Activated CD4-positive, alpha-beta memory T cell treated with anti-CD3 and anti-CD28 coated beads, Interleukin-2, amount 10 ng/mL, durations not matched to agents 7 days and 5 days (primary cell): ENCODE results near the gene ELFN1. TPM values are rescaled to one million over a fixed set of nuclear protein-coding genes. Genes with fewer than 3 reads are reported as not detected.

Source experiments
- CTCF ChIA-PET: fragments of 350-600 bp; sonication (Branson Sonifier 250); formaldehyde crosslinking; loops from one replicate; lab custom pipeline; 2021; ENCODE audit warnings: antibody characterized with exemption, inconsistent platforms; lab: Charles Lee
- POLR2A ChIA-PET: fragments of 350-600 bp; sonication (Branson Sonifier 250); formaldehyde crosslinking; loops from one replicate; lab custom pipeline; 2021; ENCODE audit warnings: antibody characterized with exemption; lab: Charles Lee
- DNase-seq: peaks from one replicate; pipeline ENCODE4 v3.0.0-alpha.2; 2020
- H3K27ac Mint-ChIP-seq: one replicate; pipeline ENCODE4 v1.8.0; 2021; ENCODE audit warnings: mild to moderate bottlenecking, mixed read lengths
- H3K27me3 Mint-ChIP-seq: one replicate; pipeline ENCODE4 v1.8.0; 2021; ENCODE audit warnings: mixed read lengths
- H3K36me3 Mint-ChIP-seq: one replicate; pipeline ENCODE4 v1.8.0; 2021; ENCODE audit warnings: low read depth, mixed read lengths
- H3K4me1 Mint-ChIP-seq: one replicate; pipeline ENCODE4 v1.8.0; 2021; ENCODE audit warnings: mixed read lengths
- H3K4me3 Mint-ChIP-seq: one replicate; pipeline ENCODE4 v1.8.0; 2021; ENCODE audit warnings: mild to moderate bottlenecking, mixed read lengths
- H3K9me3 Mint-ChIP-seq: one replicate; pipeline ENCODE4 v1.8.0; 2021; ENCODE audit warnings: mixed read lengths
- total RNA-seq, 2 experiments: library from RNA; stranded (reverse); gene quantifications; one replicate each; pipeline ENCODE4 v1.2.3, GENCODE V29; 2021

Gene ELFN1
- total RNA-seq, 2 experiments from 2014 or later: 0.08 TPM; not detected in 1

DNA sequence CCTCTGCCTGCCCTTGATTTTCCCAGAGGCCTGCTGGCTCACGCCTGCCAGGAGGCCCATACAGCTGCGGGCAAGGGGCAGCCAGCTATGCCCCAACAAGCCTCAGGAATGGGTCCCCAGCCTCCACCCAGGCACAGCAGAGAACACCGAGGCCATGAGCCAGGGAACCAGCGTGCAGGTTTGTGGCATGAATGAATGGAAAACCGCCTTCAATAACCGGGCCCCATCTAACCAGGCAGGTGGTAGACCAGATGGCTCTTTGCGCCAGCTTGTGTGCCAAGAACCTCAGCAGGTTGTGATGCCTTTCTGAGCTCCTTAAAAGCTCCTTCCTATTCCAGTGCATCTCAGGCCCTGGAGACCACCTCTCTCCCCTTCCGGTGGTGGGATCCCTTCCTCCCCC lies 50.2 kb downstream of the ELFN1 start:
- no peak overlapping the region for H3K4me3 Mint-ChIP-seq
- no peaks in the 10 kb centered on the region for H3K36me3 Mint-ChIP-seq
- H3K9me3 Mint-ChIP-seq: peaks cover 7% of the 10 kb centered on the region
- POLR2A ChIA-PET: no interaction called here
- CTCF ChIA-PET: no interaction called here
- no peak overlapping the region for H3K27ac Mint-ChIP-seq
- no peaks in the 10 kb centered on the region for H3K27me3 Mint-ChIP-seq
- DNase-seq: no peak
- H3K4me1 Mint-ChIP-seq: peaks cover 8% of the 10 kb centered on the region

- Mint-ChIP-seq H3K9me3 (peaks cover 7% of the 10 kb centered on the region), H3K27ac (no peak overlapping the region), H3K4me3 (no peak overlapping the region), H3K27me3 (peaks cover 4% of the 10 kb centered on the region), H3K36me3 (no peaks in the 10 kb centered on the region), H3K4me1 (peaks cover 8% of the 10 kb centered on the region)
- ChIA-PET POLR2A (no interaction called here), CTCF (no interaction called here)
- DNase-seq: no peak
These were observed 51.1 kb downstream of the ELFN1 start for GRCh38 chr7:1721047-1721690.

GRCh38 chr7:1723254-1723653 lies 53.2 kb downstream of the ELFN1 start:
- no peak for DNase-seq
- ChIA-PET POLR2A (no interaction called here), CTCF (no interaction called here)
- Mint-ChIP-seq H3K4me1 (no peaks in the 10 kb centered on the region), H3K9me3 (peaks cover 4% of the 10 kb centered on the region), H3K27ac (no peak overlapping the region), H3K4me3 (no peak overlapping the region), H3K36me3 (no peaks in the 10 kb centered on the region), H3K27me3 (peaks cover 4% of the 10 kb centered on the region)

DNA sequence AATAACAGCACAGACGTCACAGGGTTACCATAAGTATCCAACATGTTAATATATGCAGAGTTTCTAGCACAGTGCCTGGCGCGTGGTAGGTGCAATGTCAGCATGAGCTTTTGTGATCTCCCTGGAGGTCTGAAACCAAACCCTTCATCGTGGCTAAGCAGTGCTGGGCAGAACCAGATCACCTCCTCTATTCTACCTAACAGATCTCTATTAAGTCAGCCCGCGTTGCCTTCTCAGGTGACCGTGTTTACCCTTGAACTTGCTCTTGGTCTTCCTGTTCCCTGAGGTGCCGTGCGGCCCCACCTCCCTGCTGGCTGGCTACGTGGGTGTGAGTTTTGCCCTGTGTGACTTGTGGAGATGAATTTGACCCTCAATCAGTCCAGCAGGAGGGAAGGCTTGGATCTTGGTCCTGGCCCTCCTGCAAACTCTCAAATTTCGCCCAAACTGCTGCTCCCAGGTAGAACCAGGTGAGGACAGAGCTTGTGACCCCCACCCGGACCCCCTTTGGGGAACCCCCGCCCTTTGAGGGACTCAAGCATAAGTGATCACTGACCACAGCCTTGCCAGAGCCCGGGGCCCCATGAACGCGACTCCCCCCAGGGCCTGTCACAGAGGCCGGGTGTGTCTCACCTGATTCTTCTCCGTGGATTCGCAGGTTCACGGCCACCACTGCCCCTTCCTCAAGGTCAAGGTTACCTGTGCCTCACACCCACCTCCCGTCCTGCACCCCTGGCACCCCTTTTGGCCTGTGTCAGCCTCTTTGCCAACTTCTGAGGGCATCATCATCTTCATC lies 54.2 kb downstream of the ELFN1 start:
- POLR2A ChIA-PET: no interaction called here
- H3K36me3 Mint-ChIP-seq: no peaks in the 10 kb centered on the region

DNA sequence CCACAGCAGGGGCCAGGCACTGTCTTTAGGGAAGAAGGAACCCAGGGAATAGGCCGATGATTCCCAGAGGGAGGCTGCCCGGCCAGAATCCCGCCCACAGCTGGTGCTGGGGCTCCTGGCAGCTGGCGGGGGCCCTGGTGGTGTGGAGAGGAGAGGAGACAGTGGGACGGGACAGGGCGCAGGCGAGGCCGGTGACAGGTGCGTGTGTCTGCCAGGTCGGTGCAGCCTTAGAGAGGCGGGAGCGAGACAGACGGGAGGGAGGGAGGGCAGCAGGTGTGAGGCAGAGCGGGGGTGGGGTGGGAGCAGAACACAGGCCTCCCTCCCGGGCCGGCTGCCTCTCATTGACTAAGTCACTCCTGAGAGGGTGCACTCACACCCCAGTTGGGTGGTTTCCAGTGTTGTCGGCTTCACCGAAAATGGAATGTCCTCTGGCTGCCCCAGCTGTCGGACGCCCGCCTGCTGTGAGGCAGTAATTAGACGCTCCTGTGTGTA lies 55.2 kb downstream of the ELFN1 start:
- Mint-ChIP-seq H3K9me3 (peaks cover 7% of the 10 kb centered on the region), H3K27ac (no peak overlapping the region), H3K27me3 (peaks cover 4% of the 10 kb centered on the region), H3K36me3 (no peaks in the 10 kb centered on the region), H3K4me1 (no peaks in the 10 kb centered on the region), H3K4me3 (no peak overlapping the region)
- no peak for DNase-seq
- ChIA-PET POLR2A (no interaction called here), CTCF (no interaction called here)

More for the DNA sequence above, 54.2 kb downstream of the ELFN1 start:
- no peak overlapping the region for H3K27ac Mint-ChIP-seq
- no peak overlapping the region for H3K4me3 Mint-ChIP-seq
- H3K9me3 Mint-ChIP-seq: peaks cover 4% of the 10 kb centered on the region
- no peaks in the 10 kb centered on the region for H3K4me1 Mint-ChIP-seq
- CTCF ChIA-PET: no interaction called here
- peaks cover 4% of the 10 kb centered on the region for H3K27me3 Mint-ChIP-seq
- no peak for DNase-seq

GRCh38 chr7:1725766-1726630 lies 55.9 kb downstream of the ELFN1 start:
- Mint-ChIP-seq H3K4me3 (no peak overlapping the region), H3K36me3 (no peaks in the 10 kb centered on the region), H3K4me1 (no peaks in the 10 kb centered on the region), H3K9me3 (peaks cover 8% of the 10 kb centered on the region), H3K27me3 (peaks cover 5% of the 10 kb centered on the region), H3K27ac (no peak overlapping the region)
- ChIA-PET CTCF (no interaction called here), POLR2A (no interaction called here)
- no peak for DNase-seq

DNA sequence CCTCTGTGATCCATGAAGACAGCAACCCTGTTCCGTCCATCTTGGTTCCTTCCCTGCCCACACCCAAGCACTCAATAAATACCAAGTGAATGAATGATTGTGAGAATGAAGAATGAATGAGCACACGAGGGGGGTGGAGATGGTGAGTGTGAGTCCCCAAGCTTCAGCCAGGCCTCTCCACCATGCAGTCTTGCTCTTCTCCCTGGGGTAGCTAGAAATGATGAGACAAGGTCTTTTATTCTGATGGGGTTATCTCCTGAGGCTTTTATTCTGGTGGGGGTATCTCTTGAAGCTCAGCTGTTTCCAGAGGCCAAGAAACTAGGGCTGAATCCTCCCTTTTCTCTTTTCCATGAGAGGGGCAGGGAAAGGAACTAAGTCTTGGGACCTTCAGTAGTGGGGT lies 57.0 kb downstream of the ELFN1 start:
- peaks cover 1% of the 10 kb centered on the region for H3K4me1 Mint-ChIP-seq
- H3K27ac Mint-ChIP-seq: no peak overlapping the region
- peaks cover 11% of the 10 kb centered on the region for H3K27me3 Mint-ChIP-seq
- no peak overlapping the region for H3K4me3 Mint-ChIP-seq
- peaks cover 8% of the 10 kb centered on the region for H3K9me3 Mint-ChIP-seq
- POLR2A ChIA-PET: no interaction called here
- CTCF ChIA-PET: no interaction called here
- H3K36me3 Mint-ChIP-seq: no peaks in the 10 kb centered on the region
- no peak for DNase-seq

GRCh38 chr7:1727812-1728570 lies 57.9 kb downstream of the ELFN1 start:
- Mint-ChIP-seq H3K4me1 (peaks cover 6% of the 10 kb centered on the region), H3K4me3 (no peak overlapping the region), H3K36me3 (no peaks in the 10 kb centered on the region), H3K27me3 (peaks cover 15% of the 10 kb centered on the region), H3K27ac (no peak overlapping the region), H3K9me3 (peaks cover 8% of the 10 kb centered on the region)
- CTCF ChIA-PET: no interaction called here
- POLR2A ChIA-PET: no interaction called here
- DNase-seq: no peak

DNA sequence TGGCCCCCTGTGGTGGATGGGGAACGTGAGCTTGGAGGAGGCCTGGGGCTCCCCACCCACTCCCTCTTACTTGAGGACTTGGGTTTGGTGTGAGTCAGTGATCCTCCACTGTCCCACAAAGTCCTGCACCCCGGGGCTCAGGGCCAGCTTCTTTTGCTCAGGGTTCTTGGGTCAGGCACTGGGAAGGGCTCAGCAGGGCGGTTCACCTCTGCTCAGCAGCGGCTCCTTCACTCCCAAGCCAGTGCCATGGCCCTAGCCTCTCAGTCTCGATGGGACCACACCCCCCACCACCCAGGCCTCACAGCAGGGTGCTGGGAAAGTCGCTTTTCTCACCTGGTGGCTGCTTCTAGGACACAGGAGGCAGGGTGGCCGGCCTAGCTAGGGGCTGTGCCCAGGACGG lies 59.1 kb downstream of the ELFN1 start:
- H3K4me3 Mint-ChIP-seq: no peak overlapping the region
- peaks cover 16% of the 10 kb centered on the region for H3K4me1 Mint-ChIP-seq
- H3K36me3 Mint-ChIP-seq: no peaks in the 10 kb centered on the region
- ChIA-PET CTCF (no interaction called here), POLR2A (interaction anchor here (0.6 kb wide), 1 partner anchor 54 kb away, joined by 3 read pairs; no protein-coding TSS in a partner anchor)
- H3K9me3 Mint-ChIP-seq: peaks cover 8% of the 10 kb centered on the region
- no peak for DNase-seq
- peaks cover 18% of the 10 kb centered on the region for H3K27me3 Mint-ChIP-seq
- H3K27ac Mint-ChIP-seq: no peak overlapping the region

- POLR2A ChIA-PET: no interaction called here
- Mint-ChIP-seq H3K27ac (no peak overlapping the region), H3K9me3 (peaks cover 8% of the 10 kb centered on the region), H3K36me3 (no peaks in the 10 kb centered on the region), H3K27me3 (peaks cover 18% of the 10 kb centered on the region), H3K4me1 (peaks cover 16% of the 10 kb centered on the region), H3K4me3 (no peak overlapping the region)
- CTCF ChIA-PET: no interaction called here
- DNase-seq: no peak
These were observed 59.7 kb downstream of the ELFN1 start for GRCh38 chr7:1729773-1730172.

GRCh38 chr7:1732072-1732471 lies 62.0 kb downstream of the ELFN1 start:
- H3K27ac Mint-ChIP-seq: no peak overlapping the region
- H3K4me3 Mint-ChIP-seq: no peak overlapping the region
- DNase-seq: no peak
- H3K27me3 Mint-ChIP-seq: peaks cover 14% of the 10 kb centered on the region
- ChIA-PET CTCF (no interaction called here), POLR2A (no interaction called here)
- H3K9me3 Mint-ChIP-seq: peaks cover 8% of the 10 kb centered on the region
- no peaks in the 10 kb centered on the region for H3K36me3 Mint-ChIP-seq
- H3K4me1 Mint-ChIP-seq: peaks cover 16% of the 10 kb centered on the region

DNA sequence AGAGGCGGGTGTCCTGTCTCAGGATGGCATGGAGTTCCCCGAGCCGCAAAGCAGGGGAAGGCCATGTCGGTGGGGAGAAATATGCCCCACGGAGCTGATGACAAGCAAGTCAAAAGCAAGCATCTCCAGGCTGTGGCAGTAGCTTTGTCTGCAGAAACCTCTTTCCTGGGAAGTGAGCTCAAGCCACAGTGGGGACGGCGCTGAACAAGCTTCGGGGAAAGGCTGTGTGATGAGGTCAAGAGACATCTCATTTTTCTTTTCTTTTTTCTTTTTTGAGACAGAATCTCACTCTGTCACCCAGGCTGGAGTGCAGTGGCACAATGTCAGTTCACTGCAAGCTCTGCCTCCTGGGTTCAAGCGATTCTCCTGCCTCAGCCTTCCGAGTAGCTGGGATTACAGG lies 62.6 kb downstream of the ELFN1 start:
- H3K27ac Mint-ChIP-seq: no peak overlapping the region
- ChIA-PET POLR2A (no interaction called here), CTCF (no interaction called here)
- H3K4me1 Mint-ChIP-seq: peaks cover 16% of the 10 kb centered on the region
- no peak overlapping the region for H3K4me3 Mint-ChIP-seq
- H3K27me3 Mint-ChIP-seq: peaks cover 14% of the 10 kb centered on the region
- H3K36me3 Mint-ChIP-seq: no peaks in the 10 kb centered on the region
- no peak for DNase-seq
- peaks cover 8% of the 10 kb centered on the region for H3K9me3 Mint-ChIP-seq
